Measurements from ENCODE around the gene COBLL1. TPM values are rescaled to one million over a fixed set of nuclear protein-coding genes. Genes with fewer than 3 reads are reported as not detected.

The COBLL1 gene
- total RNA-seq, 4 donors from 2014 or later = 43.2 to 97.3 (median 68.6) TPM

GRCh38 chr2:164681009-164681408, 160.6 kb downstream of the COBLL1 start:
- TF ChIP-seq, protein P1, sequence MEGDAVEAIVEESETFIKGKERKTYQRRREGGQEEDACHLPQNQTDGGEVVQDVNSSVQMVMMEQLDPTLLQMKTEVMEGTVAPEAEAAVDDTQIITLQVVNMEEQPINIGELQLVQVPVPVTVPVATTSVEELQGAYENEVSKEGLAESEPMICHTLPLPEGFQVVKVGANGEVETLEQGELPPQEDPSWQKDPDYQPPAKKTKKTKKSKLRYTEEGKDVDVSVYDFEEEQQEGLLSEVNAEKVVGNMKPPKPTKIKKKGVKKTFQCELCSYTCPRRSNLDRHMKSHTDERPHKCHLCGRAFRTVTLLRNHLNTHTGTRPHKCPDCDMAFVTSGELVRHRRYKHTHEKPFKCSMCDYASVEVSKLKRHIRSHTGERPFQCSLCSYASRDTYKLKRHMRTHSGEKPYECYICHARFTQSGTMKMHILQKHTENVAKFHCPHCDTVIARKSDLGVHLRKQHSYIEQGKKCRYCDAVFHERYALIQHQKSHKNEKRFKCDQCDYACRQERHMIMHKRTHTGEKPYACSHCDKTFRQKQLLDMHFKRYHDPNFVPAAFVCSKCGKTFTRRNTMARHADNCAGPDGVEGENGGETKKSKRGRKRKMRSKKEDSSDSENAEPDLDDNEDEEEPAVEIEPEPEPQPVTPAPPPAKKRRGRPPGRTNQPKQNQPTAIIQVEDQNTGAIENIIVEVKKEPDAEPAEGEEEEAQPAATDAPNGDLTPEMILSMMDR (IDR thresholded peaks at IDR 0.05) = no peak
- no peak for TF ChIP-seq POLR2A (IDR thresholded peaks at IDR 0.05)
- intact Hi-C loops (cut with DNase I; ENCODE audit: low total_unique reads) = no loop called here
- H3K4me3 ChIP-seq (ENCODE audit: low read depth, poor library complexity, severe bottlenecking) = no peak overlapping the region
- WGBS, 2 donors = 88 to 94% methylated on average over 1 of the region's 1 CpG
- DNase-seq (ENCODE audit: low spot score in 2 of 2) = no peak

DNA sequence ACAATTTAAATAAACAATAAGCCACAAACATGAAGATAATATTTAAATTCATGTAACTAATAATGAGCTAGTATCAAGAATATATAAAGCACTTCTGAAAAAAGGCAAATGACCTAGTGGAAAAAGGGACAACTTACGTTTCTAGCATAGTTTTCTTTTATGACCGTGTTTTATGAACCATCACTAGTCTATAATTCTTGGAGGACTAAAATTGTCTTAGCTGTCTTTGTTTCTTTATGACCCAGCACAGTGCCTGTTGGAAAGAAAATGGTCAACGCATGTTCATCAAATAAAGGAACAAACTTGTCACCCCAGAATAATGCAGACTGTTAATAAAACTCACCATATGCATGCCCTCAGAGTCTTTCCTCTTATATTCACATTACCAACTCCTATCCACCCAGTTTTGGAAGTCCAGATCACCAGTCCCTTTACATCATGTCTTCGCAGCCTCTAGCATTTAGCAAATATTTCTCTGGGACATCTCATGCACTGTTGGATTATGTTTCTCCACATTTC, 162.9 kb downstream of the COBLL1 start:
- DNase-seq (ENCODE audit: low spot score in 2 of 2) = no peak
- no peak overlapping the region for H3K4me3 ChIP-seq (ENCODE audit: low read depth, poor library complexity, severe bottlenecking)
- intact Hi-C loops (cut with DNase I; ENCODE audit: low total_unique reads) = no loop called here
- no peak for TF ChIP-seq POLR2A (IDR thresholded peaks at IDR 0.05)
- TF ChIP-seq, protein P1 (IDR thresholded peaks at IDR 0.05) = no peak
- 90 to 93% methylated on average over 4 of the region's 4 CpGs for WGBS, 2 donors

GRCh38 chr2:164677733-164678132, 163.9 kb downstream of the COBLL1 start:
- no peak for TF ChIP-seq POLR2A (IDR thresholded peaks at IDR 0.05)
- TF ChIP-seq, protein P1 (IDR thresholded peaks at IDR 0.05) = no peak
- intact Hi-C loops (cut with DNase I; ENCODE audit: low total_unique reads) = no loop called here
- DNase-seq (ENCODE audit: low spot score in 2 of 2) = no peak
- WGBS, 2 donors = 87 to 89% methylated on average over 1 of the region's 1 CpG
- H3K4me3 ChIP-seq (ENCODE audit: low read depth, poor library complexity, severe bottlenecking) = no peak overlapping the region

- intact Hi-C loops (cut with DNase I; ENCODE audit: low total_unique reads) = no loop called here
- no peak overlapping the region for H3K4me3 ChIP-seq (ENCODE audit: low read depth, poor library complexity, severe bottlenecking)
- TF ChIP-seq, protein P1 (IDR thresholded peaks at IDR 0.05) = no peak
- no peak for TF ChIP-seq POLR2A (IDR thresholded peaks at IDR 0.05)
- no peak for DNase-seq (ENCODE audit: low spot score in 2 of 2)
- 88 to 97% methylated on average over 1 of the region's 1 CpG for WGBS, 2 donors
Observed at GRCh38 chr2:164677271-164677670, 164.4 kb downstream of the COBLL1 start.

DNA sequence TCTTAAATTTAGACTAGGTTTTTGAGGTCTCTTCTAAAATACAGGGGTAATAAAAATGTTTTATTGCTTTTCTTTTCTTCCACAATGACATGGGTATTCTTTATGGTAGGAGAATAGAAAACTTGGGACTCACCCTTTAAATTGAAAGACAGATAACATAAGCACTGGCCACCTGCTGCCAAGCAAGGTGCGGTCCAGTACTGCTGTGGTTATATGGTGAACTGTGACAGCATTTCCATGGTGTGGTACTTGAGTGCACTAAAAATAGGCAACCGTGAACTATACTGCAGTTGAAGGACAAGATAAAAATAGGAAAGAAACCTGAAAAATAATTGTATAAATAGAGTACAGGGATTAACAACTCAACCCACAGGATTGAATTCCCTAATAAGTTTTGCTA, 165.9 kb downstream of the COBLL1 start:
- DNase-seq (ENCODE audit: low spot score in 2 of 2) = no peak
- intact Hi-C loops (cut with DNase I; ENCODE audit: low total_unique reads) = no loop called here
- TF ChIP-seq, protein P1 (IDR thresholded peaks at IDR 0.05) = no peak
- TF ChIP-seq POLR2A (IDR thresholded peaks at IDR 0.05) = no peak
- no peak overlapping the region for H3K4me3 ChIP-seq (ENCODE audit: low read depth, poor library complexity, severe bottlenecking)
- WGBS, 2 donors = 95 to 99% methylated on average over 2 of the region's 2 CpGs

DNA sequence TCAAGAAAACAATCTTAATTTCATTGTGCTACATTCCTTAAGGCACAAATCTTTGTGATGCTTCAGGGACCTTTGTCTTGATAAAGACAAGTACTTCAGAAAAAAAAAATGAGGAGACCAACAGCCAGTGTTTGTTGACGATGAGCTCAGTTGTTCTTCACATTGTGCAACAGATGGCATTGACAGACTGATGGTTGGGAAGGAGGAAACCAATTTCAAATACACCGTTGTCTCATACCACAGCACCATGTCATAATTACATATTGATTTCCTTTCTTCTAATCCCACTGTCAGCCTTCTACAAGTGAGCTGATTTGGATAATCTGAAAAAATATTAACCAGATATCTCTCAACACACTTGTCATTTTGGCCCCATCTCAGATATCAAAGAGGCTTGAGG, 166.6 kb downstream of the COBLL1 start:
- WGBS, 2 donors = 67 to 74% methylated on average over 2 of the region's 2 CpGs
- TF ChIP-seq, protein P1 (IDR thresholded peaks at IDR 0.05) = no peak
- no peak for TF ChIP-seq POLR2A (IDR thresholded peaks at IDR 0.05)
- DNase-seq (ENCODE audit: low spot score in 2 of 2) = no peak
- intact Hi-C loops (cut with DNase I; ENCODE audit: low total_unique reads) = no loop called here
- no peak overlapping the region for H3K4me3 ChIP-seq (ENCODE audit: low read depth, poor library complexity, severe bottlenecking)

All from lower leg skin (tissue), 4 donors.